ENCODE results near the gene NEK6.

DNA sequence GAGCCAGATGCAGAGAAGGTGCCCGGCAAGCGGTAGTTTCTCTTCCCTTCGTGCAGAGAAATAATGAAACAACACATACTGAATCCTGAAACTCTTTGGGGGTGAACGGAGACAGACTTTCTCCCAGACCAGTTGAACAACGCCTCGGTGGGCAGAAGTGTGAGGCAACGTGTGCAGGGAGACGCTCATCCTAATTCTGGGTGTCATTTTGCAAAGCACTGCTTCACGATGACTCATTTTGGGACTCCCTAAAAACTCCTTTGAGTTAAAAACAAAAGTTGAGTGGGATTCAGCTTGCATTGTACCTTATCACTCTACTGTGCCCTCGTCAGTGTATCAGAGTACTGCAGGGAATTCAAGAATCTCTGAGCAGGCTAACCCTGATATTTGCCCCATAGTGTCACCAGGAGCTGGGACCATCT, 3.5 kb upstream of the NEK6 start:
- TF ChIP-seq SNAI2 (CRISPR knock-in tag; IDR thresholded peaks at IDR 0.05) (no peak), PATZ1 (CRISPR knock-in tag; IDR thresholded peaks at IDR 0.05; ENCODE audit: borderline replicate concordance) (no peak), BACH2 (CRISPR knock-in tag; IDR thresholded peaks at IDR 0.05; ENCODE audit: borderline replicate concordance) (no peak)

Measured in SK-N-SH treated with all-trans-retinoic acid at 6 μM for 48 hours (cell line).